AG10803 (cell line): ENCODE measurements around the gene CLCA2.

ENCODE experiments used
- DNase-seq: peaks from one replicate; pipeline ENCODE4 v3.0.0; 2010; ENCODE audit warnings: low read depth
- H3K4me3 ChIP-seq: 2 replicates; pipeline ENCODE4 v1.5.1; 2011; ENCODE audit warnings: mild to moderate bottlenecking, low read length, control low read depth
- TF ChIP-seq, protein P1 (sequence below): conservative IDR thresholded peaks from 2 replicates; pipeline ENCODE4 v1.5.1; 2011; ENCODE audit warnings: mild to moderate bottlenecking, low read length, control low read depth, inconsistent platforms

Gene CLCA2

GRCh38 chr1:86455073-86455472 lies 31.1 kb downstream of the CLCA2 start:
- TF ChIP-seq, protein P1, sequence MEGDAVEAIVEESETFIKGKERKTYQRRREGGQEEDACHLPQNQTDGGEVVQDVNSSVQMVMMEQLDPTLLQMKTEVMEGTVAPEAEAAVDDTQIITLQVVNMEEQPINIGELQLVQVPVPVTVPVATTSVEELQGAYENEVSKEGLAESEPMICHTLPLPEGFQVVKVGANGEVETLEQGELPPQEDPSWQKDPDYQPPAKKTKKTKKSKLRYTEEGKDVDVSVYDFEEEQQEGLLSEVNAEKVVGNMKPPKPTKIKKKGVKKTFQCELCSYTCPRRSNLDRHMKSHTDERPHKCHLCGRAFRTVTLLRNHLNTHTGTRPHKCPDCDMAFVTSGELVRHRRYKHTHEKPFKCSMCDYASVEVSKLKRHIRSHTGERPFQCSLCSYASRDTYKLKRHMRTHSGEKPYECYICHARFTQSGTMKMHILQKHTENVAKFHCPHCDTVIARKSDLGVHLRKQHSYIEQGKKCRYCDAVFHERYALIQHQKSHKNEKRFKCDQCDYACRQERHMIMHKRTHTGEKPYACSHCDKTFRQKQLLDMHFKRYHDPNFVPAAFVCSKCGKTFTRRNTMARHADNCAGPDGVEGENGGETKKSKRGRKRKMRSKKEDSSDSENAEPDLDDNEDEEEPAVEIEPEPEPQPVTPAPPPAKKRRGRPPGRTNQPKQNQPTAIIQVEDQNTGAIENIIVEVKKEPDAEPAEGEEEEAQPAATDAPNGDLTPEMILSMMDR = no peak
- H3K4me3 ChIP-seq = no peak overlapping the region
- DNase-seq = no peak

GRCh38 chr1:86460998-86461397 lies 37.0 kb downstream of the CLCA2 start:
- no peak for DNase-seq
- no peak overlapping the region for H3K4me3 ChIP-seq
- TF ChIP-seq, protein P1 = no peak

DNA sequence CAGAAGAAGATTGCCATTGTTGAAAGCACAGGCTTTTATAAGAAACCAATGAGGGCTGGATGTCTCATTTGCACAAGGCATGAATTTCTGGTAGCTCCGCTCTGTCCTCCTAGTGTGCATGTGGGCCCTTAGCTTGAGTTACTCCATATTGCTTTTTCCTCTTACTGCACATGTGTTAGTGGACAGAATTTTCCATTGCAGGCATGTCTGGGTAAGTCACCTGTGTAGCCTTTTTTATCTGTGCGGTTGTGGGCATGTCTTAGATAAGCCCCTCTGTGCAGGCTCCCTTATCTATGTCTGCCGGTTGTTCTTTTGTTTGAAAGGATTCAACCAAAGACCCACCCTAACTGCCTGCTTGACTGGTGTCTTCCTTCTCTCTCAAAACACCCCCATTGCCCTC lies 37.5 kb downstream of the CLCA2 start:
- DNase-seq = no peak
- TF ChIP-seq, protein P1 = no peak

DNA sequence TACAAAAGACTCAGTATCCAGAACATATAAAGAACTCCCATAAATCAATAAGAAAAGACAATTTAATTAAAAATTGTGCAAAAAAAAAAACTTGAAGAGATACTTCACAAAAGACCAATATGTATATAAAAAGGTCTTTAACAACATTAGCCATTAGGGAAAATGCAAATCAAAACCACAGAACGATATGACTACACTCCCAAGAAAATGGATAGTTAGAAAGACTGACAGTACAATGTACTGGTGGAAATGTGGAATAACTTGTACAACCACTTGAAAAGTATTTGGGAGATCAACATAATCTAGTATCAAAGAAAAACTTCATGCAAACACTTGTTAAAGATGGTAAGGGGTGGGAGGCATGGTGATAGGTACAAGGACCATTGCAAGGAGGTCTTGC lies 40.8 kb downstream of the CLCA2 start:
- TF ChIP-seq, protein P1 = no peak
- no peak for DNase-seq
- H3K4me3 ChIP-seq = no peak overlapping the region

More for the DNA sequence above, 37.5 kb downstream of the CLCA2 start:
- no peak overlapping the region for H3K4me3 ChIP-seq

GRCh38 chr1:86466109-86466844 lies 42.3 kb downstream of the CLCA2 start:
- DNase-seq = no peak
- TF ChIP-seq, protein P1 = no peak
- no peak overlapping the region for H3K4me3 ChIP-seq

- TF ChIP-seq, protein P1 = no peak
- no peak for DNase-seq
- H3K4me3 ChIP-seq = no peak overlapping the region
Observed at GRCh38 chr1:86466986-86467385, 43.0 kb downstream of the CLCA2 start.

DNA sequence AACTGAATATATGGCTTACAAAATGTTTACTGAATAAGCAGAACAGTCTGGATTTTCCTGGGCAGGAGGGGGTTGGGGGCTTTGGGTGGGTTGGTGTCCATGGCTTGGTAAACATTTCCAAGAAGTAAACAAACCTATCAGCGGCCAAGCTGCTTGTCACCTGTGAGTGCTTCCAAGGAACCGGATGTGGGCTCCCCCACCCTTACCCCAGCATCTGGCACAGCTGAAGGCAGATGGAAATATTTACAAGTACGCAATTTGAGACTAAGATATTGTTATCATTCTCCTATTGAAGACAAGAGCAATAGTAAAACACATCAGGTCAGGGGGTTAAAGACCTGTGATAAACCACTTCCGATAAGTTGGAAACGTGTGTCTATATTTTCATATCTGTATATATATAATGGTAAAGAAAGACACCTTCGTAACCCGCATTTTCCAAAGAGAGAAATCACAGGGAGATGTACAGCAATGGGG lies 44.6 kb downstream of the CLCA2 start, which contains the start of gene CLCA1:
Gene CLCA1 (plus strand): TSS at position 427 of the 477 bp plus-strand sequence. CDS start 45 bp downstream, at position 472.
- TF ChIP-seq, protein P1 = no peak
- no peak within 1 kb of the TSS for H3K4me3 ChIP-seq
- DNase-seq = no peak
